Stimulated activated CD8-positive, alpha-beta memory T cell treated with anti-CD3 and anti-CD28 coated beads, Interleukin-2, amount 100 ng/mL, for 48 hours (primary cell): Measurements from ENCODE around the gene IQCN.

ENCODE experiments used
- DNase-seq, 2 donors: peaks; one replicate each; pipeline ENCODE4 v3.0.0-alpha.2; 2020; ENCODE audit warnings: low read depth in 2 of 2

The IQCN gene

GRCh38 chr19:18264971-18265540 is 9.2 kb downstream of the IQCN start:
- DNase-seq = no peak

GRCh38 chr19:18264137-18264854 is 10.0 kb downstream of the IQCN start:
- no peak for DNase-seq

GRCh38 chr19:18263324-18264136 is 10.7 kb downstream of the IQCN start:
- DNase-seq = no peak

- DNase-seq = no peak
Observed at GRCh38 chr19:18262917-18263316, 11.3 kb downstream of the IQCN start.

GRCh38 chr19:18262144-18262543 is 12.1 kb downstream of the IQCN start:
- no peak for DNase-seq

- DNase-seq = no peak
Observed at GRCh38 chr19:18261474-18261873, 12.8 kb downstream of the IQCN start.

GRCh38 chr19:18259893-18260292 is 14.4 kb downstream of the IQCN start:
- DNase-seq = no peak

- no peak for DNase-seq
Observed at GRCh38 chr19:18257503-18258470, 16.5 kb downstream of the IQCN start.

- no peak for DNase-seq
Observed at GRCh38 chr19:18254546-18255503, 19.4 kb downstream of the IQCN start.

- DNase-seq = no peak
Observed at GRCh38 chr19:18253716-18254115, 20.5 kb downstream of the IQCN start.

- DNase-seq = no peak
Observed at GRCh38 chr19:18253130-18253529, 21.1 kb downstream of the IQCN start.

- DNase-seq = no peak
Observed at GRCh38 chr19:18252370-18252717, 21.9 kb downstream of the IQCN start.

- peak; percentile 54 to 74 for DNase-seq
Observed at GRCh38 chr19:18251587-18252369, 22.5 kb downstream of the IQCN start.

- DNase-seq = no peak
Observed at GRCh38 chr19:18249834-18250233, 24.4 kb downstream of the IQCN start.

GRCh38 chr19:18245297-18245696 is 29.0 kb downstream of the IQCN start:
- DNase-seq = no peak

GRCh38 chr19:18239303-18239702 is 34.9 kb downstream of the IQCN start:
- no peak for DNase-seq

- no peak for DNase-seq
Observed at GRCh38 chr19:18234194-18234593, 40.1 kb downstream of the IQCN start.

GRCh38 chr19:18233224-18233825 is 40.9 kb downstream of the IQCN start:
- DNase-seq = peak; percentile 27 to 40

GRCh38 chr19:18232540-18233223 is 41.6 kb downstream of the IQCN start:
- DNase-seq = no peak
